ENCODE measurements around the gene DEXI. TPM values are rescaled to one million over a fixed set of nuclear protein-coding genes. Genes with fewer than 3 reads are reported as not detected.

DEXI gene
- total and polyA plus RNA-seq, 2 of the 13 experiments (the other 11 are each of a cell fraction or from before 2014, with no cell fraction given) = 51.5 to 70.4 TPM

DNA sequence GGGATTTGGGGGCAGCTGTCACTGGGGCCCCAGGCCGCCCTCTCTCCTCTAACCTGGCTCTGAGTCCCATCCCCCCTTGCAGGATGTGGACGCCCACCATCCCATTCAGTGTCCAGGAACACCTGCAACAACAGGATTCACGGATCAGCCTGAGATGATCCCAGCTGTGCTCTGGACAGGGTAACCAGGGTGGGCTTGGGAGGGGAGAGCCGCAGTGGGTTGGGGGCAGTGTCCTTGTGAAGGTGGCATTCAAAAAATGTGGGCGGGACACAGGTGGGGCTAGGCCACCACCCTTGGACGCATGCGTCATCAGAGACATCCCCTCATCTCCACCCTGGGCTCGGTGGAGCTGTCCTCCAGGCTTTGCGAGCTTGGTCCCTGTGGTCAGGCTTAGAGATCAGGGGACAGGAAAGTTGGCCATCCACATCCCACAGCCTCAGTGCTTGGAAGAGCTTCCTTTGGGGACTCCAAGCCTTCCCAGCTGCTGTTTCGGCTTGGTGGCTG lies 19.1 kb downstream of the DEXI start (continued):
- TF ChIP-seq, protein P1, sequence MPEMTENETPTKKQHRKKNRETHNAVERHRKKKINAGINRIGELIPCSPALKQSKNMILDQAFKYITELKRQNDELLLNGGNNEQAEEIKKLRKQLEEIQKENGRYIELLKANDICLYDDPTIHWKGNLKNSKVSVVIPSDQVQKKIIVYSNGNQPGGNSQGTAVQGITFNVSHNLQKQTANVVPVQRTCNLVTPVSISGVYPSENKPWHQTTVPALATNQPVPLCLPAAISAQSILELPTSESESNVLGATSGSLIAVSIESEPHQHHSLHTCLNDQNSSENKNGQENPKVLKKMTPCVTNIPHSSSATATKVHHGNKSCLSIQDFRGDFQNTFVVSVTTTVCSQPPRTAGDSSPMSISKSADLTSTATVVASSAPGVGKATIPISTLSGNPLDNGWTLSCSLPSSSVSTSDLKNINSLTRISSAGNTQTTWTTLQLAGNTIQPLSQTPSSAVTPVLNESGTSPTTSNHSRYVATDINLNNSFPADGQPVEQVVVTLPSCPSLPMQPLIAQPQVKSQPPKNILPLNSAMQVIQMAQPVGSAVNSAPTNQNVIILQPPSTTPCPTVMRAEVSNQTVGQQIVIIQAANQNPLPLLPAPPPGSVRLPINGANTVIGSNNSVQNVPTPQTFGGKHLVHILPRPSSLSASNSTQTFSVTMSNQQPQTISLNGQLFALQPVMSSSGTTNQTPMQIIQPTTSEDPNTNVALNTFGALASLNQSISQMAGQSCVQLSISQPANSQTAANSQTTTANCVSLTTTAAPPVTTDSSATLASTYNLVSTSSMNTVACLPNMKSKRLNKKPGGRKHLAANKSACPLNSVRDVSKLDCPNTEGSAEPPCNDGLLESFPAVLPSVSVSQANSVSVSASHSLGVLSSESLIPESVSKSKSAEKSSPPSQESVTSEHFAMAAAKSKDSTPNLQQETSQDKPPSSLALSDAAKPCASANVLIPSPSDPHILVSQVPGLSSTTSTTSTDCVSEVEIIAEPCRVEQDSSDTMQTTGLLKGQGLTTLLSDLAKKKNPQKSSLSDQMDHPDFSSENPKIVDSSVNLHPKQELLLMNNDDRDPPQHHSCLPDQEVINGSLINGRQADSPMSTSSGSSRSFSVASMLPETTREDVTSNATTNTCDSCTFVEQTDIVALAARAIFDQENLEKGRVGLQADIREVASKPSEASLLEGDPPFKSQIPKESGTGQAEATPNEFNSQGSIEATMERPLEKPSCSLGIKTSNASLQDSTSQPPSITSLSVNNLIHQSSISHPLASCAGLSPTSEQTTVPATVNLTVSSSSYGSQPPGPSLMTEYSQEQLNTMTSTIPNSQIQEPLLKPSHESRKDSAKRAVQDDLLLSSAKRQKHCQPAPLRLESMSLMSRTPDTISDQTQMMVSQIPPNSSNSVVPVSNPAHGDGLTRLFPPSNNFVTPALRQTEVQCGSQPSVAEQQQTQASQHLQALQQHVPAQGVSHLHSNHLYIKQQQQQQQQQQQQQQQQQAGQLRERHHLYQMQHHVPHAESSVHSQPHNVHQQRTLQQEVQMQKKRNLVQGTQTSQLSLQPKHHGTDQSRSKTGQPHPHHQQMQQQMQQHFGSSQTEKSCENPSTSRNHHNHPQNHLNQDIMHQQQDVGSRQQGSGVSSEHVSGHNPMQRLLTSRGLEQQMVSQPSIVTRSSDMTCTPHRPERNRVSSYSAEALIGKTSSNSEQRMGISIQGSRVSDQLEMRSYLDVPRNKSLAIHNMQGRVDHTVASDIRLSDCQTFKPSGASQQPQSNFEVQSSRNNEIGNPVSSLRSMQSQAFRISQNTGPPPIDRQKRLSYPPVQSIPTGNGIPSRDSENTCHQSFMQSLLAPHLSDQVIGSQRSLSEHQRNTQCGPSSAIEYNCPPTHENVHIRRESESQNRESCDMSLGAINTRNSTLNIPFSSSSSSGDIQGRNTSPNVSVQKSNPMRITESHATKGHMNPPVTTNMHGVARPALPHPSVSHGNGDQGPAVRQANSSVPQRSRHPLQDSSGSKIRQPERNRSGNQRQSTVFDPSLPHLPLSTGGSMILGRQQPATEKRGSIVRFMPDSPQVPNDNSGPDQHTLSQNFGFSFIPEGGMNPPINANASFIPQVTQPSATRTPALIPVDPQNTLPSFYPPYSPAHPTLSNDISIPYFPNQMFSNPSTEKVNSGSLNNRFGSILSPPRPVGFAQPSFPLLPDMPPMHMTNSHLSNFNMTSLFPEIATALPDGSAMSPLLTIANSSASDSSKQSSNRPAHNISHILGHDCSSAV (CRISPR knock-in tag; IDR thresholded peaks at IDR 0.05; ENCODE audit: borderline replicate concordance) = no peak
- TF ChIP-seq ZFX (CRISPR knock-in tag; IDR thresholded peaks at IDR 0.05; ENCODE audit: low read depth) (peak; percentile 34; the same call in 1 of the 2 replicates), ZNF232 (CRISPR knock-in tag; IDR thresholded peaks at IDR 0.05; ENCODE audit: borderline replicate concordance) (no peak), ZFP41 (CRISPR knock-in tag; IDR thresholded peaks at IDR 0.05; ENCODE audit: borderline replicate concordance) (0 out of 2 replicates have a peak, but pooled peaks have one; percentile 32), ZNF230 (CRISPR knock-in tag; IDR thresholded peaks at IDR 0.05) (peak; percentile 17; the same call in 1 of the 2 replicates), ZNF724P (CRISPR knock-in tag; IDR thresholded peaks at IDR 0.05; ENCODE audit: borderline replicate concordance) (no peak), ZNF3 (CRISPR knock-in tag; IDR thresholded peaks at IDR 0.05) (no peak), ZNF317 (CRISPR knock-in tag; IDR thresholded peaks at IDR 0.05) (no peak), ZNF260 (CRISPR knock-in tag; IDR thresholded peaks at IDR 0.05; ENCODE audit: borderline replicate concordance, low read depth) (0 out of 2 replicates have a peak, but pooled peaks have one; percentile 75), ZNF782 (CRISPR knock-in tag; IDR thresholded peaks at IDR 0.05; ENCODE audit: borderline replicate concordance) (0 out of 2 replicates have a peak, but pooled peaks have one; percentile 18), REXO4 (CRISPR knock-in tag; IDR thresholded peaks at IDR 0.05; ENCODE audit: borderline replicate concordance) (no peak), ZMYM4 (CRISPR knock-in tag; IDR thresholded peaks at IDR 0.05) (no peak)
- TF ChIP-seq, protein P2, sequence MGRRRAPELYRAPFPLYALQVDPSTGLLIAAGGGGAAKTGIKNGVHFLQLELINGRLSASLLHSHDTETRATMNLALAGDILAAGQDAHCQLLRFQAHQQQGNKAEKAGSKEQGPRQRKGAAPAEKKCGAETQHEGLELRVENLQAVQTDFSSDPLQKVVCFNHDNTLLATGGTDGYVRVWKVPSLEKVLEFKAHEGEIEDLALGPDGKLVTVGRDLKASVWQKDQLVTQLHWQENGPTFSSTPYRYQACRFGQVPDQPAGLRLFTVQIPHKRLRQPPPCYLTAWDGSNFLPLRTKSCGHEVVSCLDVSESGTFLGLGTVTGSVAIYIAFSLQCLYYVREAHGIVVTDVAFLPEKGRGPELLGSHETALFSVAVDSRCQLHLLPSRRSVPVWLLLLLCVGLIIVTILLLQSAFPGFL (CRISPR knock-in tag; IDR thresholded peaks at IDR 0.05) = 0 out of 2 replicates have a peak, but pooled peaks have one; percentile 50
